Prostate gland (tissue), 2 donors: ENCODE results near the gene ARHGEF16.

Experiments used
- POLR2AphosphoS5 ChIP-seq: sonication (generic); formaldehyde crosslinking; IDR thresholded peaks from one replicate; pipeline ENCODE4 v1.6.1; 2017; ENCODE audit warnings: antibody characterized with exemption
- TF ChIP-seq, protein P1 (sequence below), 4 experiments: fragments of 200-600 bp in 2 of 4; fragments of 450-650 bp in 2 of 4; sonication (generic) in 2 of 4; IDR thresholded peaks; 1 replicate in 3 of 4; 2 replicates in 1 of 4; pipeline ENCODE4 v1.5.1; 2016 to 2019; ENCODE audit warnings: antibody characterized with exemption in 4 of 4, mild to moderate bottlenecking in 2 of 4, moderate library complexity in 2 of 4

DNA sequence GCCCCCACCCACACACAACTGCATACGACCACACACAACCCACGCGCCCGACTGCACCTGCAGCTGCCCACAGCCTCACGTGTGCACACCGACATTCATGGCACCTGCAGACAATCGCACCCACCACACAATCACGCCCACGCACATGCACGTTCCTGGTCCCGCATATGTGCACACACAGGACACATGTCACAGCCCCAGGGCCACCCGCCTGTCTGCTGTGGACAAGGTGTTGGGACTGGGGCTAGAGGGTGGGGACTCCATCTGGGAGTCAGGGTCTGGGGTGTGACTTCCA lies 56.4 kb downstream of the ARHGEF16 start:
- TF ChIP-seq, protein P1, sequence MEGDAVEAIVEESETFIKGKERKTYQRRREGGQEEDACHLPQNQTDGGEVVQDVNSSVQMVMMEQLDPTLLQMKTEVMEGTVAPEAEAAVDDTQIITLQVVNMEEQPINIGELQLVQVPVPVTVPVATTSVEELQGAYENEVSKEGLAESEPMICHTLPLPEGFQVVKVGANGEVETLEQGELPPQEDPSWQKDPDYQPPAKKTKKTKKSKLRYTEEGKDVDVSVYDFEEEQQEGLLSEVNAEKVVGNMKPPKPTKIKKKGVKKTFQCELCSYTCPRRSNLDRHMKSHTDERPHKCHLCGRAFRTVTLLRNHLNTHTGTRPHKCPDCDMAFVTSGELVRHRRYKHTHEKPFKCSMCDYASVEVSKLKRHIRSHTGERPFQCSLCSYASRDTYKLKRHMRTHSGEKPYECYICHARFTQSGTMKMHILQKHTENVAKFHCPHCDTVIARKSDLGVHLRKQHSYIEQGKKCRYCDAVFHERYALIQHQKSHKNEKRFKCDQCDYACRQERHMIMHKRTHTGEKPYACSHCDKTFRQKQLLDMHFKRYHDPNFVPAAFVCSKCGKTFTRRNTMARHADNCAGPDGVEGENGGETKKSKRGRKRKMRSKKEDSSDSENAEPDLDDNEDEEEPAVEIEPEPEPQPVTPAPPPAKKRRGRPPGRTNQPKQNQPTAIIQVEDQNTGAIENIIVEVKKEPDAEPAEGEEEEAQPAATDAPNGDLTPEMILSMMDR (IDR thresholded peaks at IDR 0.05), result no peak
- no peak for TF ChIP-seq POLR2AphosphoS5
